DND-41 (cell line): ENCODE results near the gene PTPN1.

ENCODE experiments used
- ATAC-seq: fragments of 200-7000 bp; cut with Tn5 transposase; 3 replicates; pipeline ENCODE4 v1.9.1; 2021; ENCODE audit warnings: low read depth; ENCODE audit not compliant: insufficient read depth
- DNase-seq: peaks from one replicate; pipeline ENCODE4 v3.0.0-alpha.2; 2020
- H2AFZ ChIP-seq: 2 replicates; pipeline ENCODE4 v1.6.0; 2012; ENCODE audit warnings: low read depth, low read length
- H3K27ac ChIP-seq: 2 replicates; pipeline ENCODE4 v1.5.1; 2012; ENCODE audit warnings: low read length, inconsistent platforms
- H3K27me3 ChIP-seq: fragments of 200-600 bp; sonication (generic); 2 replicates; pipeline ENCODE4 v1.6.0; 2012; ENCODE audit warnings: low read length, mild to moderate bottlenecking, inconsistent platforms; ENCODE audit not compliant: insufficient read depth, poor library complexity
- H3K36me3 ChIP-seq: 2 replicates; pipeline ENCODE4 v1.5.1; 2012; ENCODE audit warnings: low read length, inconsistent platforms; ENCODE audit not compliant: insufficient read depth
- H3K4me1 ChIP-seq: 2 replicates; pipeline ENCODE4 v1.5.1; 2012; ENCODE audit warnings: mild to moderate bottlenecking, low read length; ENCODE audit not compliant: insufficient read depth
- H3K4me2 ChIP-seq: 2 replicates; pipeline ENCODE4 v1.6.0; 2012; ENCODE audit warnings: mild to moderate bottlenecking, moderate library complexity, low read length, inconsistent platforms; ENCODE audit not compliant: insufficient read depth
- H3K4me3 ChIP-seq, 2 experiments: fragments of 200-600 bp in 1 of 2; shearing (Covaris generic) in 1 of 2; 2 replicates each; pipeline ENCODE4 v1.5.1; 2012 to 2016; ENCODE audit warnings: inconsistent platforms in 2 of 2, low read length in 2 of 2, mild to moderate bottlenecking in 2 of 2, low read depth in 1 of 2, moderate library complexity in 1 of 2
- H3K79me2 ChIP-seq: 2 replicates; pipeline ENCODE4 v1.6.0; 2012; ENCODE audit warnings: low read length, inconsistent platforms; ENCODE audit not compliant: insufficient read depth
- H3K9ac ChIP-seq: 2 replicates; pipeline ENCODE4 v1.6.0; 2012; ENCODE audit warnings: low read depth, mild to moderate bottlenecking, inconsistent platforms, low read length, moderate library complexity
- H3K9me3 ChIP-seq: 2 replicates; pipeline ENCODE4 v1.5.1; 2012; ENCODE audit warnings: low read length, moderate library complexity, mild to moderate bottlenecking, inconsistent platforms; ENCODE audit not compliant: insufficient read depth, severe bottlenecking
- H4K20me1 ChIP-seq: 2 replicates; pipeline ENCODE4 v1.6.0; 2012; ENCODE audit warnings: low read length; ENCODE audit not compliant: insufficient read depth
- CTCF ChIP-seq: IDR thresholded peaks from 2 replicates; pipeline ENCODE4 v1.5.1; 2012; ENCODE audit warnings: borderline replicate concordance, low read length, moderate library complexity, mild to moderate bottlenecking; ENCODE audit not compliant: poor library complexity, severe bottlenecking; ENCODE audit errors: extremely low read depth
- EZH2 ChIP-seq: IDR thresholded peaks from 3 replicates; pipeline ENCODE4 v1.6.1; 2012; ENCODE audit warnings: borderline replicate concordance, low read depth, mild to moderate bottlenecking, moderate library complexity, low read length, inconsistent platforms; ENCODE audit not compliant: severe bottlenecking

PTPN1 gene

GRCh38 chr20:50467718-50468356 is 42.3 kb upstream of the PTPN1 start:
- TF ChIP-seq EZH2: no peak
- no peak for TF ChIP-seq CTCF
- Histone ChIP-seq H3K27me3 (peaks cover 6% of the 10 kb centered on the region), H3K36me3 (no peaks in the 10 kb centered on the region), H4K20me1 (no peaks in the 10 kb centered on the region), H3K4me2 (no peak overlapping the region), H2AFZ (no peak overlapping the region), H3K4me1 (peaks cover 7% of the 10 kb centered on the region), H3K9ac (no peak overlapping the region), H3K27ac (no peak overlapping the region), H3K9me3 (no peaks in the 10 kb centered on the region), H3K4me3 (no peak overlapping the region), H3K79me2 (no peaks in the 10 kb centered on the region)
- DNase-seq: peak; percentile 43
- ATAC-seq: peak; percentile 70

- ATAC-seq: no peak
- H3K4me2 ChIP-seq: no peak overlapping the region
Observed at GRCh38 chr20:50468378-50468798, 41.8 kb upstream of the PTPN1 start.

GRCh38 chr20:50469176-50469723 is 40.9 kb upstream of the PTPN1 start:
- Histone ChIP-seq H3K4me1 (peaks cover 3% of the 10 kb centered on the region; the same call in 1 of the 2 replicates), H3K4me2 (no peak overlapping the region), H3K27me3 (peaks cover 10% of the 10 kb centered on the region), H3K27ac (no peak overlapping the region), H3K36me3 (no peaks in the 10 kb centered on the region), H4K20me1 (0 out of 2 replicates have a peak, but pooled peaks cover 2% of the 10 kb centered on the region), H3K79me2 (no peaks in the 10 kb centered on the region), H3K9ac (no peak overlapping the region), H3K4me3 (no peak overlapping the region), H2AFZ (no peak overlapping the region), H3K9me3 (no peaks in the 10 kb centered on the region)
- TF ChIP-seq EZH2 (no peak), CTCF (no peak)
- DNase-seq: no peak
- no peak for ATAC-seq

More at GRCh38 chr20:50468378-50468798, 41.8 kb upstream of the PTPN1 start:
- Histone ChIP-seq H2AFZ (no peak overlapping the region), H3K4me1 (peaks cover 7% of the 10 kb centered on the region), H3K27me3 (peaks cover 10% of the 10 kb centered on the region), H3K9me3 (no peaks in the 10 kb centered on the region), H3K9ac (no peak overlapping the region), H3K79me2 (no peaks in the 10 kb centered on the region), H3K27ac (no peak overlapping the region), H3K36me3 (no peaks in the 10 kb centered on the region), H3K4me3 (no peak overlapping the region), H4K20me1 (0 out of 2 replicates have a peak, but pooled peaks cover 1% of the 10 kb centered on the region)
- TF ChIP-seq EZH2 (no peak), CTCF (no peak)
- no peak for DNase-seq
